HG03354 (cell line): ENCODE measurements around the gene SLC26A11.
"Not testable (repeated sequence)": the region's sequence is repeated elsewhere in the genome, so short reads cannot be mapped to it uniquely, and the experiment has no call there.

Experiments used
- ATAC-seq: cut with Tn5 transposase; IDR thresholded peaks from one replicate; pipeline ENCODE4 v1.9.1; 2021; ENCODE audit warnings: mild to moderate bottlenecking; ENCODE audit not compliant: unreplicated experiment, poor library complexity, severe bottlenecking

The SLC26A11 gene

DNA sequence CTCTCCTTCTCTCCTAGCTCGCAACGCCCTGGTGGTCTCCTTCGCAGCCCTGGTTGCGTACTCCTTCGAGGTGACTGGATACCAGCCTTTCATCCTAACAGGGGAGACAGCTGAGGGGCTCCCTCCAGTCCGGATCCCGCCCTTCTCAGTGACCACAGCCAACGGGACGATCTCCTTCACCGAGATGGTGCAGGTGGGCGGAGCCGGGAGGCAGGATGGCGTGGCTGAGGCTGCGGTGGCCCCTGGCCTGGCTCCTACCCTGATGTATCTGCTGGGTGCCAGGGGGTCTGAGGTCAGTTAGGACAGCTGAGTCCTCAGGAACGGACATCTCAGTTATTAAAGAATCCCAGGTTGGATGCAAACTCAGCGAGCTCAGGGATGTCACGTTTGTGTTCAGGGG lies 16.7 kb downstream of the SLC26A11 start:
- ATAC-seq, result no peak

DNA sequence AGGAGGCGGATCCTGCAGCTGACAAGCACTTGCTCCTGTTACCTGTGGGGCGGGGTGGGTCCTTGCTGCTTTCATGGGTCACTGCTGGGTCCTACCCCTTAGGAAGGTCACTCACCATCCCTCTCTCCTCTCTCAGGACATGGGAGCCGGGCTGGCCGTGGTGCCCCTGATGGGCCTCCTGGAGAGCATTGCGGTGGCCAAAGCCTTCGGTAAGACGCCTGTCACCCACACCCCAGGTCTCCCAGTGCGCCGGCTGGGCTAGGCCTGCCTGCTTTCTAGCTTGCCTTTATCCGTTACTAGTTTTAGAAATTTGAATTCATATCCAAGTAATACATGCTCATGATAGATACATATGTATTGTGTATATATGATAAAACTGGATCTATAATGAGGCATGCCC lies 17.2 kb downstream of the SLC26A11 start:
- ATAC-seq, result no peak

DNA sequence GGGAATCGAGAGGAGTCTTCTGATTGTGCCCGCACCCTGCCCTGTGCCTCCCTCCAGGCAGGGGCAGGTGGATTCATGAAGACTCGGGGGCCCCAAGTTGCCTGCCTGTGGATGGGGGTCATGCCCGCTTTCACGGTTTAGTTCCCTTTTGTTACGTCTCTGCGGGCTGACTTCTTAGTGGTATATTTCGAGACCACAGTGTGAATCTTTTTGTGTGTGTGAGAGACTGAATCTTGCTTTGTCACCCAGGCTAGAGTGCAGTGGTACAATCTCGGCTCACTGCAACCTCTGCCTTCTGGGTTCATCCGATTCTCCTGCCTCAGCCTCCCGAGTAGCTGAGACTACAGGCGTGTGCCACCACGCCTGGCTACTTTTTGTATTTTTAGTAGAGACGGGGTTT lies 22.3 kb downstream of the SLC26A11 start:
- no peak for ATAC-seq

DNA sequence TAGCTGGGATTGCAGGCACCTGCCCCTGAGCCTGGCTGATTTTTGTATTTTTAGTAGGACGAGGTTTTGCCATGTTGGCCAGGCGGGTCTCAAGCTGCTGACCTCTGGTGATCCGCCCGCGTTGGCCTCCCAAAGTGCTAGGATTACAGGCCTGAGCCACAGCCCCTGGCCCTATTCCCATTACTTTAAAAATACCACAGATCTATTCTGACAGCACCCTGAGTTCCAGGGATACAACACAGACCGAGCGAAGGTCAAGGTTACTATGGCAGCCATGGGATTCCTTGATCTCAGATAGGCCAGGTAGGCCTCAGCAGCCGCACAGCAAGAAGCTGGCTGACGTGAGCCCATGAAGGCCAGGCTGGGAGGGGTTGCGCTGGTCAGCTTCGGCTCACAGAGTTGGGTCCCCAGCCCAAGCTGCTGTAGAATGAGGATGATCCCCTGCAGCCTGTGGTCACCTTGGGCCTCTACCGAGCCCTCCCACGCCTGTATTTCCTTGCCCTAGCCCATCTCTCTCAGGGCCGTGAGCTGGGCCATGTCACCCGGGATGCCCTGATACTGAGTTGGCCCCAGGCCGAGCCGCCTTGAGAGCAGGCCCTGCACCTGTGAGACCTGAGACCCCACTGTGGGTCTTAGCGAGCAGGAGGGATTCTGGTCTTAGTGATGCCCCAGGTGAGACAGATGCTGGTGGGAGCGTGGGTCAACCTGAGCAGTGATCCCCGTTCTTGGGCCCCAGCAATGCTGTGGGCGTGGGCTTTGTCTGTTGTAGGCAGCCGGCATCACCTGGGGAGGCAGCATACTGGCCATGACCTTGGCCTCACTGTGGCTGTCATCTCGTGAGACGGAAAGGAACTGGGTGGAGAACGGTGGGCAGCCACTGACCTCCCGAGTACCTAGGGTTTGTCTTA lies 23.6 kb downstream of the SLC26A11 start:
- ATAC-seq, result no peak

DNA sequence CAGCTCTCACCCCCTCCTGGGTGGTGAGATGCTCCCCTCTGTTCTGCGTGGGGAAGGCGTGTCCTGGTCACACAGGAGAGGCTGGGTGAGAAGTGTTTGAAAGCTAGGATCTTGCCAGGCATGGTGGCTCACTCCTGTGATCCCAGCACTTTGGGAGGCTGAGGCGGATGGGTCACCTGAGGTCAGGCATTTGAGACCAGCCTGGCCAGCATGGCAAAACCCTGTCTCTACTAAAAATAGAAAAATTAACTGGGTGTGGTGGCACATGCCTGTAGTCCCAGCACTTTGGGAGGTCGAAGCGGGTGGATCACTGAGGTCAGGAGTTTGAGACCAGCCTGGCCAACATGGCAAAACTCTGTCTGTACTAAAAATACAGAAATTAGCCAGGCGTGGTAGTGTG lies 24.2 kb downstream of the SLC26A11 start:
- ATAC-seq, result not testable (repeated sequence)

DNA sequence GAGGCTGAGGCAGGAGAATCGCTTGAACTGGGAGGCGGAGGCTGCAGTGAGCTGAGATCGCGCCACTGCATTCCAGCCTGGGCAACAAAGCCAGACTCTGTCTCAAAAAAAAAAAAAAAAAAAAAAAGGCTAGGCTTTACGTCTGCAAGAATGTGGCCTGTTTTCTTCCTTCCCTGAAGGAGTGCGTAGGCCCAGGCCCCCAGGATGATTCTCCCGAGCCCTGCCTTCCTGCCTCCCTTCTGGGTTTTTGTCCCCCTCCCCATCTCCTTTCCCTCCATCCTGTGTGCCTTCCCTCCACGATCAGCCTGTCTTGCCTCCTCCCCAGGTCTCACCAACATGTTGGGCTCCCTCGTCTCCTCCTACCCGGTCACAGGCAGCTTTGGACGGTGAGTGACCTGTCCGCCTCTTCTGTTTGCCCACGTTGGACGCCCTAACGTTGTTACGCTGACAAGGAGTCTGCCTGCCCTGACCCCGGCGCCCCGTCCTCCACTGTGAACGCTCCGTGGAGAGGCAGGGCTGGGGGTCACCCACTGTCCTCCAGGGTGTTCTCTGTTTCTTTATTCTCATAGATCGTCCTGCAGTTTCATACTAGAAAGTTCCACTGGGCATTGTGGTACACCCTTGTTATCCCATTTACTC lies 24.8 kb downstream of the SLC26A11 start:
- ATAC-seq, result no peak

DNA sequence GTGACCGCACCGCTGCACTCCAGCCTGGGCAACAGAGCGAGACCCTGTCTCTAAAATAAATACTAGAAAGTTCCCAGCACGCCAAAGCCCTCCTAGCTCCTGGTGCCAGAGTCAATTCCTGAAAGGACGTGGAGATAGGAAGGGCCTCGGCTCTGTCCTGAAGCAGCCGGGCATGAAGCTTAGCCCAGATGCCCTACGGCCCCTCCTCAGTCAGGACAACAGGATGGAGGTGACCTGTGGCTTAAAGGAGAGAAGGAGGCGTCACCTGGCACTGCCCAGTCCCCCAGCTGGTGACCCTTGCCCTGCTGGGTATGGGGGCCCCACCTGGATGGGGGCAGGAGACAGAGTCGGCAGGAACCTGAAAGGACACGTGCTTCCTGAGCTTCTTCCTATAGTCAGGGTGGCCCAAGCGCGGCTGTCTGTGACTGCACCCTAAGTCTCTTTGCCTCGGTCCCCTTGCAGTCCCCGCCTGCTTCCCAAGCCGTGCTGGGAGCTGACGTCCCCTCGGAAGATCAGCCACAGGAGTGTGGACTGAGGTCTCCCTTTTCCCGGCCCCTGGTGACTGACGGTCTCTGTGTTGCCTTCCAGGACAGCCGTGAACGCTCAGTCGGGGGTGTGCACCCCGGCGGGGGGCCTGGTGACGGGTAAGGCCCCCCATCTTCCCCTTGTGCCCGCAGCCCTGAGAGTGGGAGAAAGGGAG lies 25.5 kb downstream of the SLC26A11 start:
- ATAC-seq, result no peak

DNA sequence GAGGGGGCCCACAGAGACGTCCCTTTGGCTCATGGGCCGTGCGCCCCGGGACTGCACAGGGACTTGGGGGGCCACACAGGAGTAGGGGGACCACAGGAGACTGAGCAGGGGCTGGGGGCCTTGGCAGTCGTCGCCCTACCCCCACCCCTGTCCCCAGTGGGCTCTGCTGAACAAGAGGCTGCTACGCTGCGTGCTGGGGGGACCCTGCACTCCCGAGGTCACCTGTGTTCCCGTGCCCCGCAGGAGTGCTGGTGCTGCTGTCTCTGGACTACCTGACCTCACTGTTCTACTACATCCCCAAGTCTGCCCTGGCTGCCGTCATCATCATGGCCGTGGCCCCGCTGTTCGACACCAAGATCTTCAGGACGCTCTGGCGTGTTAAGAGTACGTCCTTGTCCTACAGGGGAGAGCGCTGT lies 26.0 kb downstream of the SLC26A11 start:
- ATAC-seq, result no peak

DNA sequence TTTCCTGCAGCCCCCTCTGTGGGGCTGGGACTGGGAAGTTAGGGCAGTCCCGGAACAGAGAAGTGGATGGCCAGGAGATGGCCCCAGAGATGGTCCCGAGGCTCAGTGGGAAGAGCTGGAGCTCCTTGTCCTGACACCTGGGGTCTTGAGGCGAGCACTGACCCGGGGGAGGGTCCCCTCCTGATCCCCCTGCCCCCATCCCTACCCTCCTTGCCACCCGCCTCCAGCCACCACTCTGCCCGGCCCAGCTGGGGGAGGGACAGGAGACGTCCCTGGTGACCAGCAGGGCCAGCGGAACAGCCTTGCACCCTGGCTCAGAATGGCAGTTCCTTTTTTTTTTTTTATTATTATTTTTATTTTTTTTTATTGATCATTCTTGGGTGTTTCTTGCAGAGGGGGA lies 26.5 kb downstream of the SLC26A11 start:
- no peak for ATAC-seq

DNA sequence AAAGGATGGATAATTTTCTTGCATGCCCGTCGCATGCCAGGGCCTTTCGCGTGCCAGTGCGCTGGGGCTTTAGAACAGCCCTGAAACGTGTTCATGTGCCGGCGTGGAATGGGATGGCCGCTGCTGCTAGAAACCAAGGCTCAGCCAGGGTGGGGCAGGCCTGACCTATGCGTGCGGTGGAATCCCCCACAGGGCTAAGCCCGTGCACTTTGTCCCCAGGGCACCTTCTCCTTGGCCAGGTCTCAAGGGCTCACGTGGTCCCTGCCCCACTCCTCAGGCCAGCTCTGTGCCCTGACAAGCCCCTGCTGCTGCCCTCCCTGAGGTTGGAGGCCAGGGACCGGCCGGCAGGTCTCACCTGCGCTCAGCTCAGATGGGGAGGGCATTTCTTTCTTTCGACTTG lies 27.3 kb downstream of the SLC26A11 start:
- no peak for ATAC-seq

DNA sequence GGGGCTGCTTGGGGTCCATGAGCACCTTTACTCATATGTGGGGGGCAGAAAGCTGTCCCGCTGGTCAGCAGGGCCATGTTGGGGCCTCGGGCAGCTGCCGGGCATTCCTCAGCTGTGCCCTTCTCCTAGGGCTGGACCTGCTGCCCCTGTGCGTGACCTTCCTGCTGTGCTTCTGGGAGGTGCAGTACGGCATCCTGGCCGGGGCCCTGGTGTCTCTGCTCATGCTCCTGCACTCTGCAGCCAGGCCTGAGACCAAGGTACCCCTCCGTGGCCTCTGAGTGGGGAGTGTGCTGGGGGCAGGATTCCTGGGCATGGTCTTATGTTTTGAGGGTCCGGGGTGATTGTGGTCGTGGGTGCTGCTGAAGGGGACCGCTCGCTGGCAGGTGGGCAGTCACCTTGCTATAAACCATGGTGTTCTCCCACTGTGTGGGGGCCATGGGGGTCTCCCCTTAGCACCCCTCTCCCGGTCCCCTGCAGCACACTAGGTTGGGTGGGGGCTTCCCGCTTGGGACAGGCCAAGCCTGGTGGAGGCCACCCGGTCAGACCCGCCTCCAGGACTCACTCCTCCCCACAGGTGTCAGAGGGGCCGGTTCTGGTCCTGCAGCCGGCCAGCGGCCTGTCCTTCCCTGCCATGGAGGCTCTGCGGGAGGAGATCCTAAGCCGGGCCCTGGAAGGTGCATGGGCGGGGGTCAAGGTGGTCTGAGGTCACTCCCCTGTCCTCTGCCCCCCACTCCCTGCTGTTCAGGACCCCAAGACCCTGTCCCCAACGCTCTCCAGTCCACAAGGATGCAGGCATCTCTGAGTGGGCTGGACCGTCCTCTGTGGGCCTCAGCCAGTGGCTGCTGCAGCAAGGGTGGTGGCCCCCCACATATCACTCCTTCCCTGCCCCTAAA lies 28.0 kb downstream of the SLC26A11 start:
- ATAC-seq, result no peak

DNA sequence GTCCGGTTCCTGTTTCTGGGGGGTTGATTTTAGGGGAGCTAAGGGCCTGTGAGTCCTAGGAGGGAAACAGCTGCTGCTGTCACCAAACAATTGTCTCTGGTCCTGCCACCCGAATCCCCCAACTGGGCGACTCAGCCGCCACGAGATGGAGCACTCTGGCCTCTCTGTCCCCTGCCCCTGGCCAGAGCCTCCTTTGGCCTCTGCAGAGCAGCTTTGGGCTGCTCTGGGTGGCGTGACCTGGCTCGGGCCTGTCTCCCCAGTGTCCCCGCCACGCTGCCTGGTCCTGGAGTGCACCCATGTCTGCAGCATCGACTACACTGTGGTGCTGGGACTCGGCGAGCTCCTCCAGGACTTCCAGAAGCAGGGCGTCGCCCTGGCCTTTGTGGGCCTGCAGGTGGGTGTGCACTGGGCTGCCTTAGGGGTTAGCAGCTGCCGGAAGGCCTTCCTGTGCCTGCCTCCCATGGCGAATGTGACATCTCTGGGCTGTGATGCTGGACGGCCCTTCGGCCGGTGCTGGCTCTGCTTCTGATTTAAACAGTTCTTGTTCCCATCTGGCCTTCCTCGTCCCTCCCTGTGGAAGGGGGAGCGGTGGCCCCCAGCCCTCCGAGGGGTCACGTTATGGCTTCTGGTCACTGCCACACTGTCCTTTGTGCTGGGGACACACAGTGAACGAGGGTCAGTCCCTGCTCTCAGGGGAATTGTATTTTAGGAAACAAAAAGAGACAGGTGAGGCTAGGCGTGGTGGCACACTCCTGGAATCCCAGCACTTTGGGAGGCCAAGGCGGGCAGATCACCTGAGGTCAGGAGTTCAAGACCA lies 28.9 kb downstream of the SLC26A11 start:
- no peak for ATAC-seq

DNA sequence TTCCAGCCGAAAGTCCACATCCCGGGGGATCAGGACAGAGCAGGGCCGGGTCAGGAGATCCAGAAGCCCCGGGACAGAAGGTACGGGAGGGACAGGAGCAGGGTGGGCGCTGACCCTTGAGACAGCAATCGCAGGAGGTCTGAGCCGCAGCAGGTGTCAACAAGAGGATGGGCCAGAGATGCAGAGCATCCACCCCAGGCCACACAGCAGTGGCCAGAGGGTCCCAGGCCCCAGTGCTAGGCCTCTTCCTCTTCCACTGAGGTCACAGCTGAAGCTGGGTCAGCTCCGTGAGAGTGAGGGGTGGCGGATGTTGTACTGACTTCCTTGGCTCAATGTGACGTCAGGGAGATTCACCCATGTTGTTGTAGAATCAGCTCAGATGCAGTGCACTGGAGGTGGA lies 31.7 kb downstream of the SLC26A11 start:
- ATAC-seq, result no peak

DNA sequence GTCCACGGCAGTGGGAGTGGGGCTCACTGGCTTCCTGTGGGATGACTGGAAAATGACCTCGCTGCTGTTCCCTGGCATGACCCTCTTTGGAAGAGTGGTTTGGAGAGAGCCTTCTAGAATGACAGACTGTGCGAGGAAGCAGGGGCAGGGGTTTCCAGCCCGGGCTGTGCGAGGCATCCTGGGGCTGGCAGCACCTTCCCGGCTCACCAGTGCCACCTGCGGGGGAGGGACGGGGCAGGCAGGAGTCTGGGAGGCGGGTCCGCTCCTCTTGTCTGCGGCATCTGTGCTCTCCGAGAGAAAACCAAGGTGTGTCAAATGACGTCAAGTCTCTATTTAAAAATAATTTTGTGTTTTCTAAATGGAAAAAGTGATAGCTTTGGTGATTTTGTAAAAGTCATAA lies 32.6 kb downstream of the SLC26A11 start:
- ATAC-seq, result peak; percentile 55

DNA sequence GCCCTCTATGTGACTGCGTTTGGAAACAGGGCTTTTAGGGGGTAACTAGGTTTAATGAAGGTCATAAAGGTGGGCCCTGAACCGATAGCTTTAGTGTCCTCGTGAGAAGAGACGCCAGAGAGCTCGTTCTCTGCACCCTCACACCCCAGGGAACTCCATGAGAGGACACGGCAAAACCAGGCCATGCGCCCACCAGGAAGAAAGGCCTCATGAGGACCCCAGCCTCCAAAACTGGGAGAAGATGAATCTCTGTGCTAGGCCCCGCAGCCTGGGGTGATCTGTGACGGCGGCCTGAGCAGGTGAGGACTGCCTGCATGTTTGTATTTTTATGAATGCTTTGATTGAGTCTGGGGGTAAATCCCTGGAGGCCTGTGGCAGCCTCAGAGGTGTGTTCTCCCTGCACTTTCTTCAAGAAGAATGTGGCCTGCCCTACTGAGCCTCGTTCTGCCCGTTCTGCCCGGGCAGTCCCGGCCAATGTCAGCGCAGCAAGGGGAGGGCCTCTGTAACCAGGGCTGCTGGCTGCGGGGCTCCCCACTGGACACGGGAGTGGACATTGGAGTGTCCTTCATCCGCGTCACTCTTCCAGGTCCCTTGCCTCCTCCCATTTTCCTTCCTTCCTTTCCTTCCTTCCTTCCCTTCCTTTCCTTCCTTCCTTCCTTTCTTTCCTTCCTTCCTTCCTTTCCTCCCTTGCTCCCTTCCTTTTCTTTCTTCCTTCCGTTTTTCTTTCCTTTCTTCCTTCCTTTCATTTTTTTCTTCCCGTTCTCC lies 33.6 kb downstream of the SLC26A11 start:
- no peak for ATAC-seq

DNA sequence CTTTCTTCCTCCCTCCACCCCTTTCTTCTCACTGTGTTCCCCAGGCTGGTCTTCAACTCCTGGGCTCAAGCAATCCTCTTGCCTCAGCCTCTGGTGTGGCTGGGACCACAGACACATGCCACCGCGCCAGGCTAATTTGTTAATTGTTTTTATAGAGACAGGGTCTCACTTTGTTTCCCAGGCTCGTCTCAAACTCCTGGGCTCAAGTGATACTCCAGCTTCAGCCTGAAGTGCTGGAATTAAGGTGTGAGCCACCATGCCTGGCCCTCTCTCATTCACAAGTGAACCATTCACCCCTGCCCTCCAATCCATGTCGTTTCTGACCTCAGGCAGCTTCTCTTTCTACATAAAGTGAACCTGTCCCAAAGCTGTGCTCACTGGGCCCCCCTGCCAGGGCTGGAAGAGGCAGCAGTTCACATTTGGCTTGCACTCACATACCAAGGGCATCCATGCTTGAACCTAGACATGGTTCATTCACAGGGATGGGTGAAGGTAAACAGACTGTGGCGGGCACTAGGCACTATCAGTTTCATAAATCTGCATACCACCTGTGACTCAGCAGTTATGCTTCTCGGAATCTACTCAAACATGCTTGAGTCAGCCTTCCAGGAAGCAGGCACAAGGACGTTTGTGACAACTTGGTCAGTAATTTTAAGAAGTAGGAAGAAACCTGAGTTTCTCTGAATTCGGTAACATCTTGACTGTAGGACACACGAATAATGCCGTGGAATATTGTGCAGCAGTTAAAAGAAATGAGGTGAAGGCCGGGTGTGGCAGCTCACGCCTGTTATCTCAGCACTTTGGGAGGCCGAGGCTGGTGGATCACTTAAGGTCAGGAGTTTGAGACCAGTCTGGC lies 34.4 kb downstream of the SLC26A11 start:
- peak; percentile 78 for ATAC-seq

DNA sequence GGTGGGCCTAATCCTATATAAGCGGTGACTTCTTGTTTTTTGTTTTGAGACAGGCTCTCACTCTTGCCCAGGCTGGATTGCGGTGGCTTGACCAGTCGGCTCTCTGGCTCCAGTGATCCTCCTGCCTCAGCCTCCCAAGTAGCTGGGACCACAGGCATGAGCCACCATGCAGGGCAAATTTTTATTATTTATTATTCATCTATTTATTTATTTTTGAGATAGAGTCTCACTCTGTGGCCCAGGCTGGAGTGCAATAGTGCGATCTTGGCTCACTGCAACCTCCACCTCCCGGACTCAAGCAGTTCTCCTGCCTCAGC lies 35.8 kb downstream of the SLC26A11 start:
- no peak for ATAC-seq
